Mammary epithelial cell (primary cell): Measurements from ENCODE around the gene ISM1.

Experiments
- EZH2 ChIP-seq: IDR thresholded peaks from 2 replicates; pipeline ENCODE4 v1.6.1; 2012; ENCODE audit warnings: low read length, inconsistent platforms, borderline replicate concordance
- TF ChIP-seq, protein P1 (sequence below), 2 donors: IDR thresholded peaks in 1 of 2; conservative IDR thresholded peaks in 1 of 2; 2 replicates each; pipeline ENCODE4 v1.5.1; 2011 to 2012; ENCODE audit warnings: inconsistent platforms in 2 of 2, low read length in 2 of 2, mild to moderate bottlenecking in 2 of 2, control low read depth in 1 of 2, low read depth in 1 of 2; ENCODE audit not compliant: insufficient read depth in 1 of 2; ENCODE audit errors: extremely low read depth in 1 of 2

DNA sequence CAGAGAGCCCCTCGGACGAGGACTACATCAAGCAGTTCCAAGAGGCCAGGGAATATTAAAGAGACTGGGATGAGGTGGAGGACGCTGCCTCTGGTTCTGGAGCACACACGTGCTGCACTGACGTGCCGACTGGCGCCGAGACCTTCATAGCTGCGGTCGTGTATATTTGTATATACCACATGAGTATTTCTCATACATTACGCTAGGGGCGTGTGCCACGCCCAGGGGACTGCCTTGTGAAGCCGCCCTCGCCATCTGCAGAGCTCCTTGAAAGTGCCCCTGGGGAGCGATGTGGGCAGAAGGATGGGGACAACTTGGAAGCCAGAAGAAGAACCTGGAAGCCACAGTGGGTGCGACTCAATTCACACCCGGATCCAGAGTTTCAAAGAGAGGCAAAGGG lies 78.3 kb downstream of the ISM1 start:
- TF ChIP-seq, protein P1, sequence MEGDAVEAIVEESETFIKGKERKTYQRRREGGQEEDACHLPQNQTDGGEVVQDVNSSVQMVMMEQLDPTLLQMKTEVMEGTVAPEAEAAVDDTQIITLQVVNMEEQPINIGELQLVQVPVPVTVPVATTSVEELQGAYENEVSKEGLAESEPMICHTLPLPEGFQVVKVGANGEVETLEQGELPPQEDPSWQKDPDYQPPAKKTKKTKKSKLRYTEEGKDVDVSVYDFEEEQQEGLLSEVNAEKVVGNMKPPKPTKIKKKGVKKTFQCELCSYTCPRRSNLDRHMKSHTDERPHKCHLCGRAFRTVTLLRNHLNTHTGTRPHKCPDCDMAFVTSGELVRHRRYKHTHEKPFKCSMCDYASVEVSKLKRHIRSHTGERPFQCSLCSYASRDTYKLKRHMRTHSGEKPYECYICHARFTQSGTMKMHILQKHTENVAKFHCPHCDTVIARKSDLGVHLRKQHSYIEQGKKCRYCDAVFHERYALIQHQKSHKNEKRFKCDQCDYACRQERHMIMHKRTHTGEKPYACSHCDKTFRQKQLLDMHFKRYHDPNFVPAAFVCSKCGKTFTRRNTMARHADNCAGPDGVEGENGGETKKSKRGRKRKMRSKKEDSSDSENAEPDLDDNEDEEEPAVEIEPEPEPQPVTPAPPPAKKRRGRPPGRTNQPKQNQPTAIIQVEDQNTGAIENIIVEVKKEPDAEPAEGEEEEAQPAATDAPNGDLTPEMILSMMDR (conservative IDR thresholded peaks at IDR 0.05 in 1 of 2, IDR thresholded peaks at IDR 0.05 in 1 of 2; ENCODE audit: extremely low read depth in 1 of 2, insufficient read depth in 1 of 2, low read depth in 1 of 2, low read length in 2 of 2) = no peak
- TF ChIP-seq EZH2 = no peak
